ENCODE data around the gene TBC1D5.

DNA sequence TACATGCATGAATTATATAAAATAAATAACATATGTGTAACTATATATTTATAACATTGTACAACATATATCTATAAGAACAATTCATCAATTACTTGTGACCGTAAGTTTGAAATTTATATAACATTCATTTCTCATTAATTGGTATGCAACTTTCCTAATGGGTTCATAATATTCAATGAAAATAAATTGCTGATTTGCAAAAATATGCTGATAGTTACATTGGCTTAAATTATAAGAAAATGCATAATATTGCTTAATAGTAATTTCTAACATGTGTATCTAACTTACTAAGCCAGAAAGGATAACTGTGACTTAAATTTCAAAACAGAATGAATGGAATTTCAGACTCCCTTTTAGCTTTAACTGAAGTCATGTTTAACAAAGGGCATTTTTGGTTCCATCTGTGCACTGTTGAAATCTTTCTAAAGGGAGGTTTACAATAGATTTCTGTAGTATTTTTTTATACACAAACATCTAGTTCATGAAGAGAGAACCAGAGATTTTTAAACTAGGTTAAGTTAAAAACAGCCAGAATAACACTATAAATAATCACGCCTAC lies 310.9 kb downstream of the TBC1D5 start:
- TF ChIP-seq CTCF (IDR thresholded peaks at IDR 0.05) (no peak), EZH2 (IDR thresholded peaks at IDR 0.05; ENCODE audit: borderline replicate concordance, insufficient read depth, low read depth, low read length, poor library complexity, severe bottlenecking) (no peak)

Data from B cell (primary cell).